Glutamatergic neuron (in vitro differentiated cells): Measurements from ENCODE around the gene RETREG3. TPM values are rescaled to one million over a fixed set of nuclear protein-coding genes. Genes with fewer than 3 reads are reported as not detected.

Experiments used
- DNase-seq: peaks from one replicate; pipeline ENCODE4 v3.0.0; 2022
- H3K27ac Mint-ChIP-seq: one replicate; pipeline ENCODE4 v1.8.0; 2020; ENCODE audit warnings: mild to moderate bottlenecking, mixed read lengths, inconsistent platforms; ENCODE audit not compliant: unreplicated experiment
- H3K27me3 Mint-ChIP-seq: one replicate; pipeline ENCODE4 v1.8.0; 2020; ENCODE audit warnings: mild to moderate bottlenecking, moderate library complexity, mixed read lengths, inconsistent platforms; ENCODE audit not compliant: unreplicated experiment
- H3K36me3 Mint-ChIP-seq: one replicate; pipeline ENCODE4 v1.8.0; 2020; ENCODE audit warnings: mild to moderate bottlenecking, mixed read lengths, inconsistent platforms; ENCODE audit not compliant: unreplicated experiment
- H3K4me1 Mint-ChIP-seq: one replicate; pipeline ENCODE4 v1.8.0; 2020; ENCODE audit warnings: mild to moderate bottlenecking, low read depth, mixed read lengths, inconsistent platforms; ENCODE audit not compliant: unreplicated experiment
- H3K4me3 Mint-ChIP-seq: one replicate; pipeline ENCODE4 v1.8.0; 2020; ENCODE audit warnings: mild to moderate bottlenecking, mixed read lengths, inconsistent platforms; ENCODE audit not compliant: unreplicated experiment
- H3K9me3 Mint-ChIP-seq: one replicate; pipeline ENCODE4 v1.8.0; 2020; ENCODE audit warnings: mild to moderate bottlenecking, moderate library complexity, mixed read lengths, inconsistent platforms; ENCODE audit not compliant: unreplicated experiment
- CTCF ChIP-seq: fragments of 200-600 bp; sonication (generic); IDR thresholded peaks from one replicate; pipeline ENCODE4 v1.5.0; 2021; ENCODE audit not compliant: partially characterized antibody, unreplicated experiment
- total RNA-seq: library from RNA; stranded (reverse); fragmentation: NEBNext Ultra II Directional; extraction: Animal tissue kit (Norgen Biotek cat#: 25700); gene quantifications from one replicate; pipeline ENCODE4 v1.2.1, GENCODE V29; 2021; ENCODE audit not compliant: unreplicated experiment

The RETREG3 gene
- total RNA-seq, 1 donor from 2014 or later = 88.2 TPM

DNA sequence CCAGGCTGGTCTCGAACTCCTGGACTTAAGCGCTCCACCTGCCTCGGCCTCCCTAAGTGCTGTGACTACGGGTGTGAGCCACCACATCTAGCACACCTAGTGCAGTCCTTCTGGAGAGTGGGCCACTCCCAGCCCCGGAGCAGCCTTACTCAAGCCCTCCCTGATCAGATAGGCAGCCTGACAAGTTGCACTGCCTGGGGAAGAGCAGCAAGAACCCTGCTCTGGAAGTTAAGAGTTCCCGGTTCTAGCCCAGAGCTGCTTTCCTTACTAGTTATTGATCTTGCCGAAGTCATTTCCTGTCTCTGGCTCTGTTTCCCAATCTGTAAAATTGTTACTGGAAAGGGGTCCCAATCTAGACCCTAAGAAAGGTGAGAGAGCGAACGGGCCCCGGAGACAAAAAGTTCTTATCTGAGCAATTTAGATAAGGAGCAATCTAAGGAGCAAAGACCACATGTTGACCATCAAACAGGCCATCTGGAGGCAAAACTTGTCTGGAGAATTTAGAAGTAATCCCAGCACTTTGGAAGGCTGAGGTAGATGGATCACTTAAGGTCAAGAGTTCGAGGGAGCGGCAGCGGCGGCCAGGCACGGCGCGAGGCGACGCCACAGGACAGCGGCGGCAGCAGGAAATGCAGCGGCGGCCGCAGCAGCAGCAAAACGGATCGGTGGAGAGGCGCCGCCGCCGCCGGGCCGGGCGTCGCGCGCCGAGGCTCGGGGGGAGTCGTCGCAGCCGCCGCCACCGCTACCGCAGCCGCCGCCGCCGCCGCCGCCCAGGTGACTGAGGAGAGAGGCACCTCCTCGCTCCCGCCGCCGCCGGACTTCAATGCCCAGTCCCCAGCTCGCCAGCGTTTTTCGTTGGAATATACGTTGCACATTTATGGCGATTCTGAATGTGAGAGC lies 77.5 kb downstream of the RETREG3 start:
- Mint-ChIP-seq H3K27me3 (peaks cover 2% of the 10 kb centered on the region), H3K4me1 (peaks cover 18% of the 10 kb centered on the region), H3K9me3 (peaks cover 7% of the 10 kb centered on the region), H3K4me3 (peak overlapping the region; percentile 71), H3K36me3 (no peaks in the 10 kb centered on the region), H3K27ac (peak overlapping the region; percentile 55)
- peak; percentile 27 for TF ChIP-seq CTCF
- peak; percentile 74 for DNase-seq

DNA sequence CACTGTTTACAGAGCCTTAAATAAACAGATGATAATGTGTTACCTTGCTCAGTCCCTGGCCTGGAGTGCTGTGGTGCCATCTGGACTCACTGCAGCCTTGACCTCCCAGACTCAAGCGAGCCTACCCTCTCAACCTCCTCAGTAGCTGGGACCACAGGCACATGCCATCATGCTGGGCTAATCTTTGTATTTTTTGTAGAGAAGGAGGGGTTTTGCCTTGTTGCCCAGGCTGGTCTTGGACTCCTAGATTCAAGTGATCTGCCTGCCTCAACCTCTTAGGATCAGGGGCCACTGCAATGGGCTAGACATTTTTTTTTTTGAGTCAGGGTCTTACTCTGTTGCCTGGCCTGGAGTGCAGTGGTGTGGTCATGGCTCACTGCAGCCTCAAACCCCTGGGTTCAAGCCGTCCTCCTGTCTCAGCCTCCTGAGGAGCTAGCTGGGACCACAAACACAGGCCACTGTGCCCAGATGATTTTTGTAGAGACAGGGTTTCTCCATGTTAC lies 78.2 kb downstream of the RETREG3 start:
- no peak for DNase-seq
- no peaks in the 10 kb centered on the region for H3K27me3 Mint-ChIP-seq
- no peak overlapping the region for H3K27ac Mint-ChIP-seq
- peaks cover 5% of the 10 kb centered on the region for H3K9me3 Mint-ChIP-seq
- H3K4me3 Mint-ChIP-seq = no peak overlapping the region
- TF ChIP-seq CTCF = no peak
- H3K4me1 Mint-ChIP-seq = peaks cover 18% of the 10 kb centered on the region
- H3K36me3 Mint-ChIP-seq = no peaks in the 10 kb centered on the region

Other genes starting within 250 kb of the RETREG3 start
- 68.0 TPM for gene STAT3, start 220.9 kb downstream of the RETREG3 start, total RNA-seq
- gene CAVIN1, start 186.1 kb downstream of the RETREG3 start, total RNA-seq = 0.32 TPM
- gene ATP6V0A1, start 150.5 kb downstream of the RETREG3 start, total RNA-seq = 253 TPM
- gene NAGLU, start 73.1 kb downstream of the RETREG3 start, total RNA-seq = 42.8 TPM
- 4.1 TPM for gene HSD17B1, start 56.5 kb downstream of the RETREG3 start, total RNA-seq
- 57.4 TPM for gene COASY, start 47.2 kb downstream of the RETREG3 start, total RNA-seq
- gene MLX, start 42.3 kb downstream of the RETREG3 start, total RNA-seq = 62.5 TPM
- 12.0 TPM for gene PSMC3IP, start 31.6 kb downstream of the RETREG3 start, total RNA-seq
- 74.2 TPM for gene TUBG1, start 309 bp upstream of the RETREG3 start, total RNA-seq
- 22.1 TPM for gene TUBG2, start 49.9 kb upstream of the RETREG3 start, total RNA-seq
- 40.6 TPM for gene PLEKHH3, start 67.6 kb upstream of the RETREG3 start, total RNA-seq
- 1.6 TPM for gene CCR10, start 72.5 kb upstream of the RETREG3 start, total RNA-seq
- 44.8 TPM for gene CNTNAP1, start 73.2 kb upstream of the RETREG3 start, total RNA-seq
- gene EZH1, start 135.7 kb upstream of the RETREG3 start, total RNA-seq = 32.2 TPM
- 4.6 TPM for gene RAMP2, start 151.9 kb upstream of the RETREG3 start, total RNA-seq
- gene VPS25, start 164.1 kb upstream of the RETREG3 start, total RNA-seq = 84.3 TPM
- gene WNK4, start 171.2 kb upstream of the RETREG3 start, total RNA-seq = 2.7 TPM
- gene COA3, start 189.3 kb upstream of the RETREG3 start, total RNA-seq = 56.7 TPM
- gene CNTD1, start 189.5 kb upstream of the RETREG3 start, total RNA-seq = not detected
- gene BECN1, start 214.9 kb upstream of the RETREG3 start, total RNA-seq = 72.1 TPM
- 127 TPM for gene PSME3, start 224.0 kb upstream of the RETREG3 start, total RNA-seq
- 6.1 TPM for gene AOC2, start 235.2 kb upstream of the RETREG3 start, total RNA-seq
- 2.0 TPM for gene AOC3, start 241.8 kb upstream of the RETREG3 start, total RNA-seq